Measurements from ENCODE around the gene GAREM1.

GAREM1 gene

GRCh38 chr18:32459361-32460101 lies 11.2 kb downstream of the GAREM1 start:
- TF ChIP-seq CTCF (conservative IDR thresholded peaks at IDR 0.05; ENCODE audit: low read depth, low read length) = no peak
- DNase-seq (ENCODE audit: low read depth) = no peak
- H3K4me3 ChIP-seq (ENCODE audit: low read depth, low read length) = no peak overlapping the region

DNA sequence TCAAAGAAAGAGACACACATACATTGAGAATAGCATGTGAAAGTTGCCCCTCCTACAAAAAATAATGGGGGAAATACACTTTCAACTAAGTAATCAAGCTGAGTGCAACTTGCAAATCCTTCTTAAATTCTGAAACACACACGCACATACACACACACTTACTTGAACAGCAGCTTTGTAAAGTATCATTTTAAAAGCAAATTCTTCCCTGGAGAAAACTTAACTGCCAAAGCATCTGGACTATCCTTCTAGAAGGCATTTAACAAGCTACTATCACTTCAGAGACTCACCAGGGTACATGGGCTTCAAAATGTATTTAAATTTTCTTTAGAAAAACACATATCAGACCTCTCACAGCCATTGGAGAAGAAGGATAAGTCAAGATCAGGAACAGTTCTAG lies 15.3 kb downstream of the GAREM1 start:
- DNase-seq (ENCODE audit: low read depth) = peak; percentile 23
- no peak for TF ChIP-seq CTCF (conservative IDR thresholded peaks at IDR 0.05; ENCODE audit: low read depth, low read length)
- H3K4me3 ChIP-seq (ENCODE audit: low read depth, low read length) = no peak overlapping the region

GRCh38 chr18:32454593-32454992 lies 16.1 kb downstream of the GAREM1 start:
- H3K4me3 ChIP-seq (ENCODE audit: low read depth, low read length) = no peak overlapping the region
- no peak for TF ChIP-seq CTCF (conservative IDR thresholded peaks at IDR 0.05; ENCODE audit: low read depth, low read length)
- DNase-seq (ENCODE audit: low read depth) = peak; percentile 58

- DNase-seq (ENCODE audit: low read depth) = no peak
- H3K4me3 ChIP-seq (ENCODE audit: low read depth, low read length) = no peak overlapping the region
- TF ChIP-seq CTCF (conservative IDR thresholded peaks at IDR 0.05; ENCODE audit: low read depth, low read length) = no peak
These were observed 19.8 kb downstream of the GAREM1 start for GRCh38 chr18:32450874-32451273.

DNA sequence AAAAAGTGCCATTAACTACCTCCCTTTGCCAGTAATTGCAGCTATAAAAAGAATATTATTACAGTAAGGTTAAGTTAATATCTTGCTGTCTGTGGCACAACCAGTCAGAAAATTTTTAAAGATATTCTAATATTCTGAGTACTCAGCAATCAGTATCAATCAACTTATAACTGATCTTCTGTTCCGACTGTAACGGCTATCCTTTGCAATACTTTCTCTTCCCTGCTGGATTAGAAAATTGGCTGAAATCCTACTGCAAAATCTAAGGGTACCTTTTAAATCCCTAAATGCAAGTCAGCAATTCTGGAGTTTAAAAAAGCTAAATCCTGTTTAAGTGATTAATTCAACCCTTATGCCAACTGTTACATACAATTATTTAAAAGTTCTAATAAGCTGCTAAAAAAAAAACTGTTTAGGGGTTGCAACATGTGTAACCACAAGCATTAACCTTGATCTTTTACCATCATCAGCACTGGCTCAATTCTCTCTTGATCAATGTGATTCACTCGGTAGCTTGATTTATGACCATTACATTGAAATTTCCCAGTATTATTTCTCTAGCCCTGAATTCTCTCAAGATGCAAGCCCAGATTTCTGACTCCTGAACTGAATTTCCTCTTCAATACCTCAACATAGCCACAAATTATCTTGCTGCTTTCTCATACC lies 20.5 kb downstream of the GAREM1 start:
- H3K4me3 ChIP-seq (ENCODE audit: low read depth, low read length) = no peak overlapping the region
- TF ChIP-seq CTCF (conservative IDR thresholded peaks at IDR 0.05; ENCODE audit: low read depth, low read length) = no peak
- DNase-seq (ENCODE audit: low read depth) = no peak

DNA sequence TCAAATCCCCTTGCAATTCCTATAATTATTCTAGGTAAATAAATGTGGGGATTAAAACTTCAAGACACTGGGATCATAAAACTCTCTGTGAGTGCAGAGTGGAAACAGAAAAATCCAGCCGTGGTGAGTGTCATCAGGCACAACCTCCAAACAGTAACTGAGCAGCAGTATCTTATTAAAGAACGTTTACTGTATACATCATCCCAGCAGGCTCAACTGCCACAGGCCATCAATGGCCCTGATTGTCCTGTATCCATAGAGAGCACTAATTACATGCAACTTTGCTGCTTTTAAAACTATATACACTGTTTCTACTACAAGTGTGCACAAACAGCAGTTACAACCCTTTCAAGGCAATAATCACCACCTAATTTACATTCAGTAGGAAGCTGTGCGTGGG lies 23.9 kb downstream of the GAREM1 start:
- no peak for DNase-seq (ENCODE audit: low read depth)
- no peak overlapping the region for H3K4me3 ChIP-seq (ENCODE audit: low read depth, low read length)
- no peak for TF ChIP-seq CTCF (conservative IDR thresholded peaks at IDR 0.05; ENCODE audit: low read depth, low read length)

DNA sequence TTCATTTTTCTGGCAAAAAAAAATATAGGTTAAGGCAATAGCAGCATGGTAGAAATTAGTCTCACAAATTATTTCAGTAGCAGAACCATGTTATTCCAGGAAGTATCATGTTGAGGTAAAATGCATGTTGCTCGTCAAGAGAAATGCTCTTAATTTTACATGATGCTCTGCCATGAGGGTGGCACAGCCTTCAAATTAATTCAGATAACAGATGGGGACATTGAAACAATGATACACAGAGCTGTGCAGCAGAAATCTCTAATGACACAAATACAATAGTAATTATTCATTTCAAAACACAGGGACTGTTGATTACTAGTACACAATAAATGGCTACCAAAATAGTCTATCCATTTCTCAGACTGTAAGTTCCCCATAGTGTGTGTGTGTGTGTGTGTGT lies 24.8 kb downstream of the GAREM1 start:
- DNase-seq (ENCODE audit: low read depth) = no peak
- H3K4me3 ChIP-seq (ENCODE audit: low read depth, low read length) = no peak overlapping the region
- no peak for TF ChIP-seq CTCF (conservative IDR thresholded peaks at IDR 0.05; ENCODE audit: low read depth, low read length)

Data from choroid plexus epithelial cell (primary cell).